ENCODE measurements around the gene PITPNM1.

GRCh38 chr11:67483831-67484665, 21.1 kb downstream of the PITPNM1 start:
- TF ChIP-seq ZNF615 (CRISPR knock-in tag; IDR thresholded peaks at IDR 0.05; ENCODE audit: borderline replicate concordance) = no peak
- no peak for TF ChIP-seq IKZF1 (IDR thresholded peaks at IDR 0.05)
- TF ChIP-seq RBAK (CRISPR knock-in tag; IDR thresholded peaks at IDR 0.05) = no peak
- TF ChIP-seq ZNF510 (CRISPR knock-in tag; IDR thresholded peaks at IDR 0.05; ENCODE audit: low read depth) = no peak
- TF ChIP-seq CTCF (CRISPR knock-in tag; IDR thresholded peaks at IDR 0.05) = no peak
- TF ChIP-seq GATAD2A (CRISPR knock-in tag; IDR thresholded peaks at IDR 0.05) = no peak
- no peak for TF ChIP-seq ZNF468 (CRISPR knock-in tag; IDR thresholded peaks at IDR 0.05)
- no peak for TF ChIP-seq TCF7L2 (IDR thresholded peaks at IDR 0.05; ENCODE audit: low read depth, low read length)
- TF ChIP-seq ZNF609 (CRISPR knock-in tag; IDR thresholded peaks at IDR 0.05; ENCODE audit: borderline replicate concordance) = no peak
- TF ChIP-seq ZNF737 (CRISPR knock-in tag; IDR thresholded peaks at IDR 0.05; ENCODE audit: borderline replicate concordance) = no peak
- no peak for TF ChIP-seq MLX (CRISPR knock-in tag; IDR thresholded peaks at IDR 0.05)
- TF ChIP-seq RNF2 (conservative IDR thresholded peaks at IDR 0.05; ENCODE audit: low read depth) = no peak

All from HepG2 (cell line).